Neural progenitor cell (in vitro differentiated cells): ENCODE measurements around the gene GHRH.

Experiments
- CTCF ChIP-seq: fragments of 200-600 bp; sonication (generic); IDR thresholded peaks from 2 replicates; pipeline ENCODE4 v1.5.1; 2017; ENCODE audit warnings: antibody characterized with exemption, mild to moderate bottlenecking
- EZH2 ChIP-seq: fragments of 200-600 bp; sonication (generic); IDR thresholded peaks from 2 replicates; pipeline ENCODE4 v1.6.1; 2017; ENCODE audit warnings: antibody characterized with exemption, mild to moderate bottlenecking, moderate library complexity
- EZH2phosphoT487 ChIP-seq: fragments of 200-600 bp; sonication (generic); IDR thresholded peaks from 2 replicates; pipeline ENCODE4 v1.6.1; 2017; ENCODE audit warnings: antibody characterized with exemption

DNA sequence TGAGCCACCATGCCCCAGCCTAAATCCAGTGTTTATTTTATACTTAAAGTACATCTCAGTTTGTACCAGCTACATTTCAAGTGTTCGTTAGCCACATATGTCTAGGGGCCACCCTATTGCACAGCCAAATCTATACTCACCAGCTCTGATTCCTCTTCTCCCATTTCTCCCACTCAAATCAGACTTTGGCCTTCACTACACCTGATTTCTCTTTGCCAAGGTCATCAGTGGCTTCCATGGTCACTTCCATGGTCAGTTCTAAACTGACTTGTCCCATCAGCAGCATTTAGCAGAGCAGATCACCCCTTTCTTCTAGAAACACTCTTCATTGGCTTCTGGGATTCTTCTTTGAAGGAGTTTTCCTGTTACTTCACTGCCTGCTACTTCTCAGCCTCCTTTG lies 14.1 kb downstream of the GHRH start:
- TF ChIP-seq CTCF, result no peak
- no peak for TF ChIP-seq EZH2phosphoT487
- TF ChIP-seq EZH2, result no peak
